GM20431 (cell line): ENCODE measurements around the gene TNRC6B.
"Not testable (repeated sequence)": the region's sequence is repeated elsewhere in the genome, so short reads cannot be mapped to it uniquely, and the experiment has no call there.

Source experiments
- in situ Hi-C: fragments of 300-500 bp; cut with MseI, MboI; formaldehyde crosslinking; loops from one replicate; pipeline ENCODE4 v1.15.0; 2020; ENCODE audit warnings: low sequenced_read_pairs; ENCODE audit not compliant: unreplicated experiment

Gene TNRC6B

GRCh38 chr22:40341604-40342003, 163.9 kb downstream of the TNRC6B start:
- in situ Hi-C loops: no loop called here

GRCh38 chr22:40342521-40342920, 164.8 kb downstream of the TNRC6B start:
- in situ Hi-C loops: no loop called here

- in situ Hi-C loops: no loop called here
Measured at GRCh38 chr22:40345271-40345670, 167.5 kb downstream of the TNRC6B start.

GRCh38 chr22:40345815-40346184, 168.1 kb downstream of the TNRC6B start:
- in situ Hi-C loops: no loop called here

GRCh38 chr22:40346185-40347118, 168.7 kb downstream of the TNRC6B start, which contains the start of gene ADSL:
ADSL (plus strand) TSS chr22:40346500; CDS start chr22:40346559, 59 bp downstream.
- in situ Hi-C loops: no loop called here

- in situ Hi-C loops: no loop called here
Measured at GRCh38 chr22:40347300-40347699, 169.6 kb downstream of the TNRC6B start.

- in situ Hi-C loops: no loop called here
Measured at GRCh38 chr22:40348025-40348658, 170.4 kb downstream of the TNRC6B start.

GRCh38 chr22:40352763-40353162, 175.0 kb downstream of the TNRC6B start:
- in situ Hi-C loops: loop anchor here (25.0 kb wide), 1 partner anchor 815 kb away; the partner anchor contains the start of gene RPS19BP1

- in situ Hi-C loops: loop anchor here (25.0 kb wide), 1 partner anchor 824 kb away; the partner anchor contains the start of gene RPS19BP1
Measured at GRCh38 chr22:40361100-40361499, 183.4 kb downstream of the TNRC6B start.

GRCh38 chr22:40363059-40363458, 185.3 kb downstream of the TNRC6B start:
- in situ Hi-C loops: loop anchor here (25.0 kb wide), 1 partner anchor 826 kb away; the partner anchor contains the start of gene RPS19BP1

GRCh38 chr22:40364431-40364830, 186.7 kb downstream of the TNRC6B start:
- in situ Hi-C loops: loop anchor here (25.0 kb wide), 1 partner anchor 827 kb away; the partner anchor contains the start of gene RPS19BP1

GRCh38 chr22:40366068-40366467, 188.3 kb downstream of the TNRC6B start:
- in situ Hi-C loops: loop anchor here (25.0 kb wide), 1 partner anchor 829 kb away; the partner anchor contains the start of gene RPS19BP1

- in situ Hi-C loops: loop anchor here (25.0 kb wide), 1 partner anchor 830 kb away; the partner anchor contains the start of gene RPS19BP1
Measured at GRCh38 chr22:40367342-40367741, 189.6 kb downstream of the TNRC6B start.

- in situ Hi-C loops: loop anchor here (25.0 kb wide), 1 partner anchor 831 kb away; the partner anchor contains the start of gene RPS19BP1
Measured at GRCh38 chr22:40368016-40368415, 190.3 kb downstream of the TNRC6B start.

GRCh38 chr22:40368836-40369235, 191.1 kb downstream of the TNRC6B start:
- in situ Hi-C loops: loop anchor here (25.0 kb wide), 1 partner anchor 832 kb away; the partner anchor contains the start of gene RPS19BP1

GRCh38 chr22:40374567-40374966, 196.8 kb downstream of the TNRC6B start:
- in situ Hi-C loops: loop anchor here (25.0 kb wide), 1 partner anchor 837 kb away; the partner anchor contains the start of gene RPS19BP1

- in situ Hi-C loops: no loop called here
Measured at GRCh38 chr22:40376149-40376548, 198.4 kb downstream of the TNRC6B start.

- in situ Hi-C loops: no loop called here
Measured at GRCh38 chr22:40377931-40378330, 200.2 kb downstream of the TNRC6B start.

- in situ Hi-C loops: not testable (repeated sequence)
Measured at GRCh38 chr22:40378448-40378847, 200.7 kb downstream of the TNRC6B start.

GRCh38 chr22:40381461-40381860, 203.7 kb downstream of the TNRC6B start:
- in situ Hi-C loops: no loop called here
